Measurements from ENCODE around the gene WASF3.

DNA sequence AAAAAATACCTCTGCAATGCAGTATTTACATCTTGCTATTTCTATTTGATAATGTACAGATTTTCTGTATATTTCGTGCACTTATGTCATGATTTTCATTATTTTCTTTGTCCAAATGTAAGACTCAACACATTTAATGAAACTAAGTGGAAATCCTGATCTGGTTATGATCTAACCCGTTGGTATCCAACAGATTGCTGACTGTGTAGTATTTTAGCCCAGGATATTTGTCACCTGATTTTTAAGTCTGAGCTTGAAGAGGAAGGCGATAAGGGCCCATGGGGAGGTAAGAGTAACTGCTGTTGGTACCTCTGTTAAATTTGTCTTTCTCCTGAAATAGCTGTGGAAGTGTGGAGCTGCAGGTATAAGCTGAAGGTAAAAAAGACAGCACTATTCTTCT is 45.3 kb downstream of the WASF3 start:
- TF ChIP-seq, protein P1, sequence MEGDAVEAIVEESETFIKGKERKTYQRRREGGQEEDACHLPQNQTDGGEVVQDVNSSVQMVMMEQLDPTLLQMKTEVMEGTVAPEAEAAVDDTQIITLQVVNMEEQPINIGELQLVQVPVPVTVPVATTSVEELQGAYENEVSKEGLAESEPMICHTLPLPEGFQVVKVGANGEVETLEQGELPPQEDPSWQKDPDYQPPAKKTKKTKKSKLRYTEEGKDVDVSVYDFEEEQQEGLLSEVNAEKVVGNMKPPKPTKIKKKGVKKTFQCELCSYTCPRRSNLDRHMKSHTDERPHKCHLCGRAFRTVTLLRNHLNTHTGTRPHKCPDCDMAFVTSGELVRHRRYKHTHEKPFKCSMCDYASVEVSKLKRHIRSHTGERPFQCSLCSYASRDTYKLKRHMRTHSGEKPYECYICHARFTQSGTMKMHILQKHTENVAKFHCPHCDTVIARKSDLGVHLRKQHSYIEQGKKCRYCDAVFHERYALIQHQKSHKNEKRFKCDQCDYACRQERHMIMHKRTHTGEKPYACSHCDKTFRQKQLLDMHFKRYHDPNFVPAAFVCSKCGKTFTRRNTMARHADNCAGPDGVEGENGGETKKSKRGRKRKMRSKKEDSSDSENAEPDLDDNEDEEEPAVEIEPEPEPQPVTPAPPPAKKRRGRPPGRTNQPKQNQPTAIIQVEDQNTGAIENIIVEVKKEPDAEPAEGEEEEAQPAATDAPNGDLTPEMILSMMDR (IDR thresholded peaks at IDR 0.05; ENCODE audit: low read depth, low read length) = no peak
- no peak for TF ChIP-seq EZH2phosphoT487 (IDR thresholded peaks at IDR 0.05; ENCODE audit: low read depth)
